Neural progenitor cell (in vitro differentiated cells): ENCODE data around the gene ERC2.

Source experiments
- CTCF ChIP-seq: fragments of 200-600 bp; sonication (generic); IDR thresholded peaks from 2 replicates; pipeline ENCODE4 v1.5.1; 2017; ENCODE audit warnings: antibody characterized with exemption, mild to moderate bottlenecking
- EZH2phosphoT487 ChIP-seq: fragments of 200-600 bp; sonication (generic); IDR thresholded peaks from 2 replicates; pipeline ENCODE4 v1.6.1; 2017; ENCODE audit warnings: antibody characterized with exemption

DNA sequence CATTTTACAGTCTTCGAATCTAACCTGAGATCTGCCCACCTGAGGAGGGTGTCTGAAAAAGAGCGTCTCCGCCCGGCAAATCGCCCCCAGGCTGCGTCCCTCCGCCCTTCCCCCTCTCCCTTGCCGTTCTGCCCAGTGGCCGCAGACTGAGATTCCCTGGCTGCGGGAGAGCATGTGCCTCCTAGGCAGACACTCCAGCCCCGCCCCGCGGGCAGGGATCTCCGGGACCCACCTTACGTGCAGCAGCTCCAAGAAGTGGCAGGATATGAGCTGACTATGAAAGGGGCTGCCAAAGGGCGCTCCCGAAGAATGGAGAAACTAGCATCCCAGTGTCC is 978.5 kb downstream of the ERC2 start:
- TF ChIP-seq CTCF (no peak), EZH2phosphoT487 (peak; percentile 3)
